SK-N-SH (cell line): ENCODE results near the gene GLS.
A peak's percentile ranks its signal among the peaks of the same experiment; 100 is the strongest.

Source experiments
- CTCF ChIP-seq: fragments of 200-600 bp; sonication (generic); IDR thresholded peaks from 2 replicates; pipeline ENCODE4 v1.6.1; 2017; ENCODE audit warnings: antibody characterized with exemption, mild to moderate bottlenecking, moderate library complexity
- NRF1 ChIP-seq: IDR thresholded peaks from 2 replicates; pipeline ENCODE4 v1.6.1; 2012; ENCODE audit warnings: low read depth, mild to moderate bottlenecking, low read length
- RAD21 ChIP-seq: IDR thresholded peaks from 2 replicates; pipeline ENCODE4 v1.6.1; 2012; ENCODE audit warnings: mild to moderate bottlenecking, low read length
- RFX5 ChIP-seq: IDR thresholded peaks from 2 replicates; pipeline ENCODE4 v1.6.1; 2012; ENCODE audit warnings: mild to moderate bottlenecking, improper control_type of control experiment, low read length
- RXRA ChIP-seq: IDR thresholded peaks from 2 replicates; pipeline ENCODE4 v1.4.0; 2012; ENCODE audit warnings: low read depth, mild to moderate bottlenecking, borderline replicate concordance
- YY1 ChIP-seq: IDR thresholded peaks from 2 replicates; pipeline ENCODE4 v1.4.0; 2012; ENCODE audit warnings: low read depth, mild to moderate bottlenecking

- no peak for TF ChIP-seq RAD21
- no peak for TF ChIP-seq NRF1
- TF ChIP-seq CTCF: no peak
- TF ChIP-seq RXRA: peak; percentile 22; the same call in 1 of the 2 replicates
- TF ChIP-seq RFX5: no peak
- no peak for TF ChIP-seq YY1
These were observed 30.8 kb upstream of the GLS start for GRCh38 chr2:190849774-190850173.
